Ovary (tissue), 9 donors: Measurements from ENCODE around the gene ALLC. TPM values are rescaled to one million over a fixed set of nuclear protein-coding genes. Genes with fewer than 3 reads are reported as not detected.
A peak's percentile ranks its signal among the peaks of the same experiment; 100 is the strongest.

Source experiments
- DNase-seq, 5 donors: peaks; one replicate each; pipeline ENCODE4 v3.0.0-alpha.2; 2019 to 2020
- H3K27ac ChIP-seq, 2 donors: fragments of 200-600 bp; one replicate each; pipeline versions ENCODE4 v1.5.1 to v1.8.0; 2019 to 2022
- H3K27me3 ChIP-seq: fragments of 200-600 bp; one replicate; pipeline ENCODE4 v1.8.0; 2022
- H3K36me3 ChIP-seq: fragments of 200-600 bp; sonication (generic); one replicate; pipeline ENCODE4 v1.5.1; 2019
- H3K4me1 ChIP-seq: one replicate; pipeline ENCODE4 v1.8.1; 2013; ENCODE audit warnings: mild to moderate bottlenecking, moderate library complexity; ENCODE audit not compliant: insufficient read depth
- H3K4me3 ChIP-seq: fragments of 200-600 bp; sonication (generic); one replicate; pipeline ENCODE4 v1.5.1; 2017
- H3K9me3 ChIP-seq, 2 donors: fragments of 200-600 bp in 1 of 2; sonication (generic) in 1 of 2; one replicate each; pipeline versions ENCODE4 v1.5.1 to v1.8.1; 2013 to 2019; ENCODE audit warnings: mild to moderate bottlenecking in 1 of 2, moderate library complexity in 1 of 2
- EP300 ChIP-seq: sonication (generic); formaldehyde crosslinking; IDR thresholded peaks from one replicate; pipeline ENCODE4 v1.6.1; 2017; ENCODE audit warnings: antibody characterized with exemption
- POLR2A ChIP-seq: fragments of 450-650 bp; IDR thresholded peaks from one replicate; pipeline ENCODE4 v1.6.1; 2017; ENCODE audit warnings: antibody characterized with exemption, mild to moderate bottlenecking, moderate library complexity
- WGBS, 3 donors: extraction: QIAGEN DNeasy Blood & Tissue Kit in 1 of 3; methylation state at CpG; one replicate each; pipeline versions ENCODE4 v1.1.5 to v1.1.7; 2013 to 2017; 5-methylcytosine and 5-hydroxymethylcytosine counted together
- intact Hi-C, 4 donors: fragments of 100-400 bp; cut with DNase I; formaldehyde crosslinking; loops; one replicate each; pipeline versions ENCODE4 v1.11.0 to v1.15.1; 2022 to 2023
- polyA plus RNA-seq, 2 donors: library from polyadenylated mRNA; stranded (reverse); fragments of 200-250 nt in 1 of 2; fragments of 350-450 nt in 1 of 2; fragmentation: Illumina TruSeq in 1 of 2; extraction: RNeasy Lipid Tissue Mini Kit (QIAGEN cat#74804) in 1 of 2; gene quantifications; one replicate each; pipeline ENCODE4 v1.2.3, GENCODE V29; 2013 to 2014
- total RNA-seq, 7 donors: library from RNA; depleted of rRNA in 2 of 7; stranded (reverse); fragments of >200 nt in 2 of 7; fragmentation: NEBNext Ultra II Directional in 3 of 7; extraction: Animal tissue kit (Norgen Biotek cat#: 25700) in 3 of 7; gene quantifications; one replicate each; pipeline versions ENCODE4 v1.1.0 to v1.2.4, GENCODE V29; 2016 to 2023
- TF ChIP-seq, protein P1 (sequence below), 3 donors: fragments of 450-650 bp in 2 of 3; fragments of 200-600 bp in 1 of 3; IDR thresholded peaks; one replicate each; pipeline versions ENCODE4 v1.5.1 to v1.8.0; 2016 to 2022; ENCODE audit warnings: antibody characterized with exemption in 3 of 3, mild to moderate bottlenecking in 1 of 3
- donor health status: DM: no; HTN: no; CAD: no; lungs with moderate emphysema.
- donor health status: DM: no; HTN: no; CAD: no.
- donor health status: Bipolar disorder and iron deficiency.
- donor health status: DM: yes; HTN: yes; CAD: no.
- donor health status: DM: no; HTN: no; CAD: no.
- donor health status: DM: yes; HTN: yes; CAD: no.

ALLC gene
- total and polyA plus RNA-seq, 9 donors: 0.20 to 1.2 (median 0.76) TPM; not detected in 5

GRCh38 chr2:3703757-3704355 is 45.9 kb downstream of the ALLC start:
- no peak overlapping the region for H3K27ac ChIP-seq
- peaks cover 19% of the 10 kb centered on the region for H3K4me1 ChIP-seq
- no peaks in the 10 kb centered on the region for H3K9me3 ChIP-seq
- TF ChIP-seq EP300: no peak
- TF ChIP-seq, protein P1, sequence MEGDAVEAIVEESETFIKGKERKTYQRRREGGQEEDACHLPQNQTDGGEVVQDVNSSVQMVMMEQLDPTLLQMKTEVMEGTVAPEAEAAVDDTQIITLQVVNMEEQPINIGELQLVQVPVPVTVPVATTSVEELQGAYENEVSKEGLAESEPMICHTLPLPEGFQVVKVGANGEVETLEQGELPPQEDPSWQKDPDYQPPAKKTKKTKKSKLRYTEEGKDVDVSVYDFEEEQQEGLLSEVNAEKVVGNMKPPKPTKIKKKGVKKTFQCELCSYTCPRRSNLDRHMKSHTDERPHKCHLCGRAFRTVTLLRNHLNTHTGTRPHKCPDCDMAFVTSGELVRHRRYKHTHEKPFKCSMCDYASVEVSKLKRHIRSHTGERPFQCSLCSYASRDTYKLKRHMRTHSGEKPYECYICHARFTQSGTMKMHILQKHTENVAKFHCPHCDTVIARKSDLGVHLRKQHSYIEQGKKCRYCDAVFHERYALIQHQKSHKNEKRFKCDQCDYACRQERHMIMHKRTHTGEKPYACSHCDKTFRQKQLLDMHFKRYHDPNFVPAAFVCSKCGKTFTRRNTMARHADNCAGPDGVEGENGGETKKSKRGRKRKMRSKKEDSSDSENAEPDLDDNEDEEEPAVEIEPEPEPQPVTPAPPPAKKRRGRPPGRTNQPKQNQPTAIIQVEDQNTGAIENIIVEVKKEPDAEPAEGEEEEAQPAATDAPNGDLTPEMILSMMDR (IDR thresholded peaks at IDR 0.05): no peak
- TF ChIP-seq POLR2A: no peak
- DNase-seq: peak in 3 of 5 donors; percentile 32 to 49 (median 48)
- no peak overlapping the region for H3K4me3 ChIP-seq
- 0 to 15% (median 8%) methylated on average over 12 to 73 of the region's 73 CpGs for WGBS, 3 donors
- intact Hi-C loops: no loop called here
- H3K27me3 ChIP-seq: no peaks in the 10 kb centered on the region
- H3K36me3 ChIP-seq: no peaks in the 10 kb centered on the region

DNA sequence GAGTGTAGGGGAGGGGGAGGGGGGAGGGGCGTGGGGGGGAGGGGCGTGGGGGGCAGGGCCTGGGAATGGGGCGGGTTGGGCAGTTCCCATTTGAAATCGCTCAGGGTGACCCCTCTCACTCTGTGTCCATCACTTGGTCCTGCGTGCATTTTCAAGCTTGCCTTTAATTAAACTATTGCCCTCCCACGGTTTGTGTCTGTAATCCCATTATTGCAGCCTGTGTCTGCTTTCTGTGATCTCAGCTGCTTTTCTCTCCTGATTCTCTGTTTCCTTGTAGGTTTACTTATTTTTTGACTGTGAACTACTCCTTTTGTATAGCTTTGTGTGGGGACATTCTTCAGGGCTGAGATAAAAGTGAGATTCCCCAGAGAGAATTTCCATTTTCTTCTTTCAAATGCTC is 46.7 kb downstream of the ALLC start:
- Histone ChIP-seq H3K27ac (no peak overlapping the region), H3K27me3 (no peaks in the 10 kb centered on the region), H3K4me3 (no peak overlapping the region), H3K4me1 (peaks cover 19% of the 10 kb centered on the region), H3K9me3 (no peaks in the 10 kb centered on the region), H3K36me3 (no peaks in the 10 kb centered on the region)
- intact Hi-C loops: no loop called here
- TF ChIP-seq EP300: no peak
- TF ChIP-seq, protein P1 (IDR thresholded peaks at IDR 0.05): no peak
- TF ChIP-seq POLR2A: no peak
- WGBS, 3 donors: 5 to 16% (median 10%) methylated on average over 4 to 6 of the region's 6 CpGs
- DNase-seq: no peak

GRCh38 chr2:3705782-3706181 is 47.8 kb downstream of the ALLC start:
- DNase-seq: no peak
- 4 to 12% (median 7%) methylated on average over 2 of the region's 2 CpGs for WGBS, 3 donors
- Histone ChIP-seq H3K27me3 (no peaks in the 10 kb centered on the region), H3K4me3 (no peak overlapping the region), H3K27ac (no peak overlapping the region), H3K9me3 (no peaks in the 10 kb centered on the region), H3K4me1 (peaks cover 19% of the 10 kb centered on the region), H3K36me3 (no peaks in the 10 kb centered on the region)
- TF ChIP-seq EP300 (no peak), POLR2A (no peak)
- TF ChIP-seq, protein P1 (IDR thresholded peaks at IDR 0.05): no peak
- intact Hi-C loops: no loop called here

DNA sequence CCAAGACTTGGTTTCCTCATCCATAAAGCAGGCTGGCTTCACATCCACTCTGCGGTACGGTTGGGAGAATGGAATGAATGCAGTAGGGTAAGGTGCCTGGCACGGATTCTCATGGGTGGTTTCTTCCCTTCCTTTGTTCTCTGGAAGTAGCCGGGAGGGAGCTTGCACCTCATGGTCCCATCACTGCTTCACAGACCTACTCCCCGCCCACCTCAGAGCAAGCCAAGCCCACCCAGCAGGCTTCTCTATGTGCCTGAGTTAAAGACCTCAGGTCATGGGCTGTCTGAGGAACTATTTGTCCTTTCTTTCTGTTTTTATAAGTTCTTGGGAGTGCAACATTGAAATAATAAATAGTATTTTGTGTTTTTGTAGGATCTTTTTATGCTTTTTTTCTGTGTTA is 48.9 kb downstream of the ALLC start:
- Histone ChIP-seq H3K4me3 (no peak overlapping the region), H3K4me1 (peaks cover 21% of the 10 kb centered on the region), H3K36me3 (no peaks in the 10 kb centered on the region), H3K9me3 (no peaks in the 10 kb centered on the region), H3K27ac (no peak overlapping the region), H3K27me3 (no peaks in the 10 kb centered on the region)
- TF ChIP-seq POLR2A (no peak), EP300 (no peak)
- TF ChIP-seq, protein P1 (IDR thresholded peaks at IDR 0.05): no peak
- peak in 2 of 5 donors; percentile 51 to 63 for DNase-seq
- intact Hi-C loops: no loop called here
- WGBS, 3 donors: 21 to 33% (median 22%) methylated on average over 5 of the region's 5 CpGs
